A549 (cell line): ENCODE measurements around the gene M6PR. TPM values are rescaled to one million over a fixed set of nuclear protein-coding genes. Genes with fewer than 3 reads are reported as not detected.

Experiments
- ATAC-seq, 2 experiments: fragments of 200-7000 bp in 1 of 2; fragments of >200 bp in 1 of 2; cut with Nextera tagmentation in 1 of 2; cut with Tn5 transposase in 1 of 2; 3 replicates each; pipeline versions ENCODE4 v1.8.0 to v1.9.1; 2018 to 2020; ENCODE audit warnings: mild to moderate bottlenecking in 1 of 2, moderate library complexity in 1 of 2
- CTCF ChIA-PET: fragments of 300-600 bp; sonication (Branson Sonifier 250); formaldehyde crosslinking; extraction: SDS; loops from one replicate; lab custom pipeline; 2021; ENCODE audit warnings: antibody characterized with exemption, inconsistent platforms; lab: Yijun Ruan, JAX
- POLR2A ChIA-PET: fragments of 350-600 bp; formaldehyde crosslinking; extraction: SDS; loops from one replicate; lab custom pipeline; 2021; ENCODE audit warnings: antibody characterized with exemption, inconsistent platforms; lab: Yijun Ruan, JAX
- DNase-seq, 2 experiments: peaks; one replicate each; pipeline versions ENCODE4 v3.0.0 to v3.0.0-alpha.2; 2011 to 2016; ENCODE audit warnings: low read depth in 1 of 2, low spot score in 1 of 2
- FAIRE-seq: peaks from 2 replicates; lab custom pipeline; 2011; peaks lifted over from hg19 to GRCh38; lab: Jason Lieb, UNC
- H3K27ac ChIP-seq, 2 experiments: fragments of >200 bp; sonication (Bioruptor Twin); formaldehyde crosslinking; 3 replicates each; pipeline ENCODE4 v1.5.1; 2016 to 2017
- H3K4me1 ChIP-seq: fragments of >200 bp; sonication (Bioruptor Twin); formaldehyde crosslinking; 3 replicates; pipeline ENCODE4 v1.6.1; 2016
- H3K4me2 ChIP-seq: fragments of >200 bp; sonication (Bioruptor Twin); formaldehyde crosslinking; 3 replicates; pipeline ENCODE4 v1.6.1; 2016
- H3K4me3 ChIP-seq: fragments of >200 bp; sonication (Bioruptor Twin); formaldehyde crosslinking; 3 replicates; pipeline ENCODE4 v1.5.1; 2016
- H3K9me3 ChIP-seq: fragments of >200 bp; sonication (Bioruptor Twin); formaldehyde crosslinking; 3 replicates; pipeline ENCODE4 v1.6.1; 2016
- CBX8 ChIP-seq: fragments of 200-600 bp; sonication (generic); IDR thresholded peaks from 2 replicates; pipeline ENCODE4 v1.6.1; 2016
- EHF ChIP-seq: fragments of 250-450 bp; sonication (Bioruptor Pico); IDR thresholded peaks from 2 replicates; pipeline ENCODE4 v1.5.0; 2020; ENCODE audit warnings: mild to moderate bottlenecking
- FOSB ChIP-seq: fragments of 250-450 bp; sonication (Bioruptor Pico); IDR thresholded peaks from 2 replicates; pipeline ENCODE4 v1.5.0; 2020; ENCODE audit warnings: mild to moderate bottlenecking, moderate library complexity
- FOSL2 ChIP-seq, 2 experiments: fragments of 450-650 bp in 1 of 2; fragments of >200 bp in 1 of 2; sonication (Bioruptor Twin) in 1 of 2; formaldehyde crosslinking; IDR thresholded peaks; 2 replicates each; pipeline versions ENCODE4 v1.5.0 to v1.6.1; 2016 to 2020; ENCODE audit warnings: mild to moderate bottlenecking in 1 of 2, moderate library complexity in 1 of 2
- FOXS1 ChIP-seq: fragments of 250-450 bp; sonication (Bioruptor Pico); IDR thresholded peaks from 2 replicates; pipeline ENCODE4 v1.5.0; 2020; ENCODE audit warnings: mild to moderate bottlenecking, moderate library complexity
- HES2 ChIP-seq: fragments of >200 bp; sonication (Bioruptor Twin); formaldehyde crosslinking; IDR thresholded peaks from 2 replicates; pipeline ENCODE4 v1.6.1; 2016
- HEYL ChIP-seq: fragments of 250-450 bp; sonication (Bioruptor Pico); IDR thresholded peaks from 2 replicates; pipeline ENCODE4 v1.8.0; 2021; ENCODE audit warnings: mild to moderate bottlenecking, moderate library complexity
- HOXB5 ChIP-seq: fragments of 250-450 bp; sonication (Bioruptor Pico); IDR thresholded peaks from 2 replicates; pipeline ENCODE4 v1.5.0; 2020; ENCODE audit warnings: mild to moderate bottlenecking, moderate library complexity
- KDM1A ChIP-seq: fragments of 200-600 bp; sonication (generic); IDR thresholded peaks from 2 replicates; pipeline ENCODE4 v1.6.1; 2016; ENCODE audit warnings: low read depth, mild to moderate bottlenecking
- MAFK ChIP-seq: fragments of 450-650 bp; IDR thresholded peaks from 2 replicates; pipeline ENCODE4 v1.6.1; 2014; ENCODE audit not compliant: partially characterized antibody
- PHF8 ChIP-seq: fragments of 200-600 bp; sonication (generic); IDR thresholded peaks from 2 replicates; pipeline ENCODE4 v1.6.1; 2016; ENCODE audit warnings: low read depth, mild to moderate bottlenecking, antibody characterized with exemption, moderate library complexity, borderline replicate concordance
- POLR2A ChIP-seq: IDR thresholded peaks from 2 replicates; pipeline ENCODE4 v1.6.1; 2012; ENCODE audit warnings: mild to moderate bottlenecking, low read length
- RARB ChIP-seq: fragments of 250-450 bp; sonication (Bioruptor Pico); IDR thresholded peaks from 2 replicates; pipeline ENCODE4 v1.8.0; 2021; ENCODE audit warnings: mild to moderate bottlenecking, moderate library complexity
- RCOR1 ChIP-seq: fragments of 150-350 bp; IDR thresholded peaks from 2 replicates; pipeline ENCODE4 v1.6.1; 2014; ENCODE audit warnings: antibody characterized with exemption, low read length, low read depth
- RFX5 ChIP-seq: fragments of 450-650 bp; IDR thresholded peaks from 2 replicates; pipeline ENCODE4 v1.7.1; 2014; ENCODE audit warnings: antibody characterized with exemption, mild to moderate bottlenecking, moderate library complexity
- RNF2 ChIP-seq: fragments of 200-600 bp; sonication (generic); IDR thresholded peaks from 2 replicates; pipeline ENCODE4 v1.6.1; 2016; ENCODE audit warnings: low read depth, mild to moderate bottlenecking, antibody characterized with exemption, moderate library complexity, borderline replicate concordance
- SREBF2 ChIP-seq: fragments of 450-650 bp; IDR thresholded peaks from 2 replicates; pipeline ENCODE4 v1.6.1; 2014; ENCODE audit warnings: mild to moderate bottlenecking, moderate library complexity
- TFCP2L1 ChIP-seq: fragments of 250-450 bp; sonication (Bioruptor Pico); IDR thresholded peaks from 2 replicates; pipeline ENCODE4 v1.5.0; 2021; ENCODE audit warnings: mild to moderate bottlenecking
- WGBS: methylation state at CpG from one replicate; pipeline ENCODE4 v1.1.6; 2017; ENCODE audit errors: missing lambda C conversion rate; 5-methylcytosine and 5-hydroxymethylcytosine counted together
- polyA plus RNA-seq, 4 experiments: library from polyadenylated mRNA; depleted of rRNA in 3 of 4; stranded (reverse); fragments of >200 nt; fragmentation: RNase III in 1 of 4; extraction: RNeasy Plus Mini Kit Qiagen cat#74134 plus additional on column Dnase treatment in 1 of 4; gene quantifications; 2 replicates in 3 of 4; 3 replicates in 1 of 4; pipeline ENCODE4 v1.2.3, GENCODE V29; 2011 to 2017
- TF ChIP-seq, protein P1 (sequence below): fragments of >200 bp; sonication (Bioruptor Twin); formaldehyde crosslinking; IDR thresholded peaks from 3 replicates; pipeline ENCODE4 v1.5.1; 2016
- TF ChIP-seq, protein P2 (sequence below): fragments of 250-450 bp; sonication (Bioruptor Pico); IDR thresholded peaks from 2 replicates; pipeline ENCODE4 v1.5.0; 2020; ENCODE audit warnings: low read depth, mild to moderate bottlenecking, moderate library complexity
- TF ChIP-seq, protein P3 (sequence below): IDR thresholded peaks from 2 replicates; pipeline ENCODE4 v1.6.1; 2012

M6PR gene
- polyA plus RNA-seq, 2 of the 4 experiments (the other 2 are of a cell fraction): 162 to 187 TPM

- CTCF ChIA-PET: interaction anchor here (1.3 kb wide), 1 partner anchor 9 kb away, joined by 7 read pairs; no protein-coding TSS in a partner anchor
- FAIRE-seq (no peak), ATAC-seq (no peak), DNase-seq (no peak)
- H3K4me2 ChIP-seq: no peak overlapping the region
- 44% methylated on average over 6 of the region's 6 CpGs for WGBS
- no peak for TF ChIP-seq CBX8
- TF ChIP-seq RCOR1: no peak
- no peak for TF ChIP-seq MAFK
- no peak for TF ChIP-seq TFCP2L1 (CRISPR knock-in tag)
- no peak for TF ChIP-seq RFX5
- no peak for TF ChIP-seq HEYL (CRISPR knock-in tag)
- TF ChIP-seq RARB (CRISPR knock-in tag): no peak
- TF ChIP-seq, protein P1, sequence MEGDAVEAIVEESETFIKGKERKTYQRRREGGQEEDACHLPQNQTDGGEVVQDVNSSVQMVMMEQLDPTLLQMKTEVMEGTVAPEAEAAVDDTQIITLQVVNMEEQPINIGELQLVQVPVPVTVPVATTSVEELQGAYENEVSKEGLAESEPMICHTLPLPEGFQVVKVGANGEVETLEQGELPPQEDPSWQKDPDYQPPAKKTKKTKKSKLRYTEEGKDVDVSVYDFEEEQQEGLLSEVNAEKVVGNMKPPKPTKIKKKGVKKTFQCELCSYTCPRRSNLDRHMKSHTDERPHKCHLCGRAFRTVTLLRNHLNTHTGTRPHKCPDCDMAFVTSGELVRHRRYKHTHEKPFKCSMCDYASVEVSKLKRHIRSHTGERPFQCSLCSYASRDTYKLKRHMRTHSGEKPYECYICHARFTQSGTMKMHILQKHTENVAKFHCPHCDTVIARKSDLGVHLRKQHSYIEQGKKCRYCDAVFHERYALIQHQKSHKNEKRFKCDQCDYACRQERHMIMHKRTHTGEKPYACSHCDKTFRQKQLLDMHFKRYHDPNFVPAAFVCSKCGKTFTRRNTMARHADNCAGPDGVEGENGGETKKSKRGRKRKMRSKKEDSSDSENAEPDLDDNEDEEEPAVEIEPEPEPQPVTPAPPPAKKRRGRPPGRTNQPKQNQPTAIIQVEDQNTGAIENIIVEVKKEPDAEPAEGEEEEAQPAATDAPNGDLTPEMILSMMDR: no peak
- TF ChIP-seq RNF2: no peak
- TF ChIP-seq POLR2A: no peak
- no peak for TF ChIP-seq PHF8
- no peak for TF ChIP-seq HOXB5
- no peaks in the 10 kb centered on the region for H3K9me3 ChIP-seq
- no peak overlapping the region for H3K27ac ChIP-seq
- no peak overlapping the region for H3K4me3 ChIP-seq
- H3K4me1 ChIP-seq: no peaks in the 10 kb centered on the region
- POLR2A ChIA-PET: interaction anchor here (0.7 kb wide), 1 partner anchor 216 kb away, joined by 3 read pairs; no protein-coding TSS in a partner anchor
Measured at GRCh38 chr12:8899830-8900229, 49.6 kb downstream of the M6PR start.

- TF ChIP-seq, protein P2, sequence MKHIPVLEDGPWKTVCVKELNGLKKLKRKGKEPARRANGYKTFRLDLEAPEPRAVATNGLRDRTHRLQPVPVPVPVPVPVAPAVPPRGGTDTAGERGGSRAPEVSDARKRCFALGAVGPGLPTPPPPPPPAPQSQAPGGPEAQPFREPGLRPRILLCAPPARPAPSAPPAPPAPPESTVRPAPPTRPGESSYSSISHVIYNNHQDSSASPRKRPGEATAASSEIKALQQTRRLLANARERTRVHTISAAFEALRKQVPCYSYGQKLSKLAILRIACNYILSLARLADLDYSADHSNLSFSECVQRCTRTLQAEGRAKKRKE (CRISPR knock-in tag): no peak
- TF ChIP-seq HES2 (no peak), EHF (no peak), KDM1A (no peak), FOSB (no peak)
- TF ChIP-seq, protein P3, sequence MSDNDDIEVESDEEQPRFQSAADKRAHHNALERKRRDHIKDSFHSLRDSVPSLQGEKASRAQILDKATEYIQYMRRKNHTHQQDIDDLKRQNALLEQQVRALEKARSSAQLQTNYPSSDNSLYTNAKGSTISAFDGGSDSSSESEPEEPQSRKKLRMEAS: no peak
- TF ChIP-seq, all 56 proteins: peak for 0
- no peak overlapping the region for H3K4me3 ChIP-seq
- 53% methylated on average over 7 of the region's 7 CpGs for whole genome bisulfite sequencing
- no peaks in the 10 kb centered on the region for H3K4me1 ChIP-seq
- no peak overlapping the region for H3K27ac ChIP-seq
- ChIA-PET CTCF (interaction anchor here (0.7 kb wide), 1 partner anchor 240 kb away, joined by 3 read pairs; no protein-coding TSS in a partner anchor), POLR2A (no interaction called here)
- DNase-seq (no peak), FAIRE-seq (no peak), ATAC-seq (no peak)
- no peak overlapping the region for H3K4me2 ChIP-seq
- H3K9me3 ChIP-seq: no peaks in the 10 kb centered on the region
Measured at GRCh38 chr12:8897081-8897480, 52.4 kb downstream of the M6PR start.

DNA sequence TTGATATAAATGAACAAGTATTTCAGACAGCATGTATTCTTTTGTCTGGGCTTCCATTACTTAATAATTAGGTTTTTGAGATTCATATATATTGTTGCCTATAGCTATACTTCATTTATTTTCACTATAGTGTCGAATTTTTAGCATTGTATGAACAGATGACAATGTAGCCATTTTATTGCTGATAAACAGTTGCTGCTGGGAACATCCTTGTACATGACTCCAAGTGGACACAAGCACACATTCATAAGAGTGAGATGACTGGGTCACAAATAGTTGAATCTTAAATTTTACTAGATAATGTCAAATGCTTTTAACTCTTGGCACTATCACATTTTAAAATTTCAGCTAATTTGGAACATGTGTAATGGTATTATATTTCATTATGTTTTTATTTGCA lies 54.5 kb downstream of the M6PR start:
- Histone ChIP-seq H3K4me2 (no peak overlapping the region), H3K27ac (no peak overlapping the region), H3K4me3 (no peak overlapping the region), H3K4me1 (no peaks in the 10 kb centered on the region), H3K9me3 (no peaks in the 10 kb centered on the region)
- DNase-seq: no peak
- CTCF ChIA-PET: interaction anchor here (0.6 kb wide), 1 partner anchor 238 kb away, joined by 3 read pairs; no protein-coding TSS in a partner anchor
- POLR2A ChIA-PET: no interaction called here
- ATAC-seq: no peak
- no peak for TF ChIP-seq FOSL2 (IDR thresholded peaks at IDR 0.05)
- TF ChIP-seq FOSL2 (CRISPR knock-in tag; IDR thresholded peaks at IDR 0.05): no peak
- no peak for TF ChIP-seq SREBF2
- no peak for TF ChIP-seq FOXS1 (CRISPR knock-in tag)
- no peak for TF ChIP-seq HEYL (CRISPR knock-in tag)
- FAIRE-seq: peak; percentile 13
- 0% methylated on average over 1 of the region's 1 CpG for WGBS
